Astrocyte of the cerebellum (primary cell): ENCODE measurements around the gene ADARB2.

Source experiments
- DNase-seq: peaks from one replicate; pipeline ENCODE4 v3.0.0-alpha.2; 2011; ENCODE audit warnings: low read depth
- H3K4me3 ChIP-seq: 2 replicates; pipeline ENCODE4 v1.5.1; 2011; ENCODE audit warnings: mild to moderate bottlenecking, low read depth, low read length, moderate library complexity
- CTCF ChIP-seq: IDR thresholded peaks from 2 replicates; pipeline ENCODE4 v1.5.1; 2012; ENCODE audit warnings: low read length, low read depth, moderate library complexity, mild to moderate bottlenecking; ENCODE audit errors: missing control alignments
- in situ Hi-C: cut with HindIII; loops from 2 replicates; pipeline ENCODE4 v1.10.0; 2017; ENCODE audit warnings: low sequenced_read_pairs

ADARB2 gene

DNA sequence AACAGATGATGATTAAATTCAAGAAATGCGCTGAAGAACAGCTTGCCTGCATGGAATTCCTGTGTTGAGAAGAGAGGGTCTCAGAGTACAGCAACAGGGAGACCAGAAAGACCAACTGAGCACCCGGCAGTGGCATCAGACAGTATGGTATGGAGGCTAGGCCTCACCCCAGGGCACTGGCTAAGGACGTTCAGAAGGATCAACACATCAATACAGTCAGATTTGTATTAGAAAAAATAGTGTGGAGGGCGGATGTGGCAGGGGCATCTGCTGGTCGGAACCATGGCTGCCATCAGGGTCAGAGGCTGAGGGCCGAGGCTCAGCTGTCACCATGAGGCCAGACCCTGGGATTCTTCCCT, 142.1 kb downstream of the ADARB2 start:
- DNase-seq: no peak
- H3K4me3 ChIP-seq: no peak overlapping the region
- in situ Hi-C loops: no loop called here
- TF ChIP-seq CTCF: no peak

DNA sequence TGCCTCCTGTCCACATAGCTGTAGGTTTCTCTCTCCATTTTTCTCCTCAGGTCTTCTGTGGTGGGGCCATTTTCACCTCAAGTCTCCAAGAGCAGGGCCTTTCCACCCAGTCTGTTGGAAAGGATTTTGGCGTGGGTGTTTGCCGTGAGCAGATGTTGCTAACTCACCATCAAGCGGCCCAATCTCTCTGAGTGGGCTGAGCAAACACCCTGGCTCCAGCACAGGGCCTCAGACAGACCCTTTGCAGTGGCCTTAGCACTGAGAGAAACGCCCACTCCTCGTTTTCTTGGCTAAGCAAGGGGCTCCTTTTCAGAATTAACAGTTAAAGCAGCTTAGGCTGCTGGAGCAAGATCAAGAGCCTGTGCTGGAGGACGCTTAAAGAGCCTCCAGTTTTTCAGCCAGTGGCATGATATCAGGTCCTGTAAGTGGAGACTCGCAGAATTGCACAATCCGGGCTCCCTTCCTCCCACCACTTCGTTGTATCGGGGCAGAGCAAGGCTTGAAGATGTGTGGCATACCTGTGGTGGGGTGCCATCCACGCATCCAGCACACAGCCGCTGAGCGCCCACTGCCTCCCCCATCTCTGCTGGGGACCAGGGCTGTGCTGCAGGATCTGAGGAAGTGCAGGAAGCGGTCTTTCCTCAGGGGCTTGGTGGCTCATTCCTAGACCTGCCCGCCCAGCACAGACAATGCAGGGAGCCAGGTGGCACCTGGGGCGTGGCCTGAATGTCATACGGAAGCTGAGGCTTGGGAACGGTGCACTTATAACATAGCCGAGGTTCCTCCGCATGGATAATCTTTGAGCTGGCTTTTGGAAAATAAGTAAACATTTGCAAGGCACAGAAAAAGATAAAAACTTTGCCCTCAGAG, 142.7 kb downstream of the ADARB2 start:
- in situ Hi-C loops: no loop called here
- no peak for DNase-seq
- no peak for TF ChIP-seq CTCF

DNA sequence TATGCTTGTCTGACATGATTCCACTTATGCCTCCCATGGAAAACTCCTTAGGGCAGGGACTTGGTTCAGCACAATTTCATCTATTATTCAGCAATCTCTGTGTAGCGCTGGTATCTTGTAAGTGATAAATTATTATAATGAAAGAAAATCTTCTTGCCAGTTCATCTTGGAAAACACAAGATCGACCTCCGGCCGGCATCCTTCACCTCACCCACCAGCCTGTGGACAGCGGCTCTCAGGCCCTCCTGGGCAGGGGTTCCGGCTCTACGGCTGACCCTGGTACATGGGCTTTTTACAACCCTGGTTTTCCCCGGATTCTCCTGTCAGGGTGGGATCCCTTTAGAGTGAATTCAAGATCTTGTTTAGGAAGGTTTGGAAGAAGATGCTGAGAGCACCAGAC, 145.6 kb downstream of the ADARB2 start:
- TF ChIP-seq CTCF: no peak
- no peak for DNase-seq
- no peak overlapping the region for H3K4me3 ChIP-seq
- in situ Hi-C loops: no loop called here

More for the DNA sequence above, 142.7 kb downstream of the ADARB2 start:
- H3K4me3 ChIP-seq: no peak overlapping the region

GRCh38 chr10:1591045-1591444, 146.3 kb downstream of the ADARB2 start:
- no peak overlapping the region for H3K4me3 ChIP-seq
- DNase-seq: no peak
- no peak for TF ChIP-seq CTCF
- in situ Hi-C loops: no loop called here

DNA sequence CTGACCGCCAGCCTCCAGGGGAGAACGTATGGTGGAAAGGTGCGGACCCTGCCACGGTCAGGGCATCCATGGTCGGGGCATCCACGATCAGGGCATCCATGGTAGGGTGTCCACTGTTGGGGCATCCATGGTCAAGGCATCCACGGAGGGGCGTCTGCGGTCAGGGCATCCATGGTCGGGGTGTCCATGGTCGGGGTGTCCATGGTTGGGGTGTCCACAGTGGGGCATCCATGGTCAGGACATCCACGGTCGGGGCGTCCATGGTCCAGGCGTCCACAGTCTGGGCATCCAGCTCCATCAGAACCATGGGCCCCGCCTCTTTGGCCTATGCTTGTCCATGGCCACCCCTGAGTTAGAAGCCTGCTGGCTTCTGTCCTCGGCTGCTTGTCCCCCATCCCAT, 148.1 kb downstream of the ADARB2 start:
- no peak for DNase-seq
- no peak for TF ChIP-seq CTCF
- no peak overlapping the region for H3K4me3 ChIP-seq
- in situ Hi-C loops: no loop called here

DNA sequence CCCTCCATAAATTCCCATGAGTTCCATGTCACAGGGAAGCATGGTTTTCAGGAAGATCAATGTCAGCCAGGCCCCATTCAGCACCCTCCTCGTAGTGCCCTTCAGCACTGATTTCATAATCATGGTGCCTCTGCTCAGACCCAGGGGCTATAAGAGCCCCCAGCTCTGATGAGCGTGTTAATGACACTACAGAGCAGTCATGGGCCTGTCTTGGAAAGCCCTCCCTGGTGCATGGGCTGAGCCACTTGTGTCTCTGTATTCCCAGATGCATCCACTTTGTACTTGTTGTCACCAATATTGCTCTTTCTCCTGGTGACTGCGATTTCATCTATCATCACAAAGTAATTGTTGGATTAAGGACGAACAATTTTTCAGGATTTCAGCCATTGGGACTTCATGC, 154.6 kb downstream of the ADARB2 start:
- in situ Hi-C loops: no loop called here
- TF ChIP-seq CTCF: no peak
- no peak overlapping the region for H3K4me3 ChIP-seq

GRCh38 chr10:1581189-1581588, 156.1 kb downstream of the ADARB2 start:
- H3K4me3 ChIP-seq: no peak overlapping the region
- in situ Hi-C loops: no loop called here
- TF ChIP-seq CTCF: no peak
- no peak for DNase-seq

More for the DNA sequence above, 154.6 kb downstream of the ADARB2 start:
- no peak for DNase-seq
